Stimulated activated CD8-positive, alpha-beta memory T cell treated with anti-CD3 and anti-CD28 coated beads, Interleukin-7, amount 100 ng/mL, for 1 hour (primary cell): ENCODE measurements around the gene ARHGEF1.
"Not testable (repeated sequence)": the region's sequence is repeated elsewhere in the genome, so short reads cannot be mapped to it uniquely, and the experiment has no call there.

ENCODE experiments used
- DNase-seq, 2 donors: peaks; one replicate each; pipeline ENCODE4 v3.0.0-alpha.2; 2020; ENCODE audit warnings: low read depth in 2 of 2

Gene ARHGEF1

GRCh38 chr19:41905273-41906002 lies 22.5 kb downstream of the ARHGEF1 start:
- DNase-seq, result no peak

DNA sequence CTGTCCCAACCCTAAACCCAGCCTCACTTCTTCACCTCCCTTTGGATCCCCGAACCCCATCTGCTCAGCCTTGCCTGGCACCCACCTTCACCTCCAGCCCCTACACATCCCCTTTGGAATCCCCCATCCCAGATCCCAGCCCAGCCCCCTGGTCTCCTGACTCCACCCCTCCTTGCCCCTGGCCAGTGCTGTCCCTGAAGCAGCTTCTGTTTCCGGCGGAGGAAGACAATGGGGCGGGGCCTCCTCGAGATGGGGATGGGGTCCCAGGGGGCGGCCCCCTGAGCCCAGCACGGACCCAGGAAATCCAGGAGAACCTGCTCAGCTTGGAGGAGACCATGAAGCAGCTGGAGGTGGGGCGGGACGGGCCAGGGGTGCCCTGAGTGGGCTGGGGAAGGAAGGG lies 23.3 kb downstream of the ARHGEF1 start:
- DNase-seq, result no peak

DNA sequence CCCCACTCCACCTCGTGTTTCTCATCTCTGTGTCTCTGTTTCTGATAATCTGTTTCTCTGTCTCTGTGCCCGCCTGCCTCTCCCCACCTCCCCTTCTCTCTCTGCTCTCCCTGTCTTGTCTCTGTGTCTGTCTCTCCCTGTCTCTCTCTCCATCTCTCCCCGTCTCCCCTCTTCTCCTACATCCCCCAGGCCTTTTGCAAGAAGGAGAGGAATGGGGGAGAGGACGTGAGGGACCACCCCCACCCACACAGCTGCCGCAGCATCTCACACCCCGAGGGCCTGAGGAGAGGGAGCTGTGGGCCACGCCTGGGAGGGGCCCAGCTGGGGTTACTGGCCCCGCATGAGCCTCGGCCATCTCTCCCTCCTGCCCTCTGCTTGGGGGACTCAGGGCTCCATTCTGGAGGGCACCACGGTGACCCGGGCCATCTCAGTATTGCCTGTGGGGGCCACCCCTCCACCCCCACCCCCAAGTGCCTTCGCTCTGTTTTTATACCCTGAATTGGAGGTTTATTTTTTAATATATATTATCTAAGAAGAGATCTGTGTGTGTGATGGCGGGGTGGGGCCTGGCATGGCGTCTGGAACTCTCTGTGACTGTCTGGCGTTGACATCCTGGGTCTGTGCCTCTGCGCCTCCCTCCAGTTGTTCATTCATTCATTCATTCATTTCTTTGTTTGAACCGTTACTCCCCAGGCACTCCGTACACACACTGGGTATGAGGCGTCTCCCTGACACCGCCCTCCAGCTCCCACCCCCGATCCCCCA lies 24.1 kb downstream of the ARHGEF1 start:
- no peak for DNase-seq

DNA sequence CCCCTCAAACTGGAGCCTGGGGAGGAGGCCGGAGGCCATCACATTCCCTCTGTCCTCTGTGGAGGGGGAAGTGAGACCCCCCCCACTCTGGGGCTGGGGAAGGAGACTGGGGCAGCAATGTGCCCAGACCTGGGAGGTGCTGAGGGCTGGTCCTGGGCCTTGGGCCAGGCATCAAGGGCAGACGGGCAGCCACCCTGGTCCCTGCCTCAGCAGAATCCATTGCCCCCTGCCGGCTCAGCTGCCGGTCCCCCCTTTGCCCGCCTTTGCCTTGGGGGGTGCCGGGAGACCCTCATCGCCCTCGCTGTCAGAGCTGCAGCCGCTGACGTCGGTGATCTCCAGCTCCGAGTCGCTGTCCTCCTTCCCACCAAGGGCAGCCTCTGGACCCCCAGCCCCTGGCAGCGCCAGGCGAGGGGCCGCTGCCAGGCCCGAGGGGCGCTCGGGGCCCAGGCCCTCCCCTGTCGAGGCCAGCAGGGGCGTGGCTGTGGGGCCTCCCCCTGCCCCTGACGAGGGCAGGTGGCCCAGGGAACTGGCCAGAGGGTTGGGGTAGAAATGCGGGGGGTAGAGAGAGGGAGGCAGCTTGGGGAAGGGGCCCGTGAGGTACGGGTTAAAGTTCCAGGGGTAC lies 25.1 kb downstream of the ARHGEF1 start:
- no peak for DNase-seq

GRCh38 chr19:41908724-41909464 lies 25.9 kb downstream of the ARHGEF1 start:
- DNase-seq, result no peak

DNA sequence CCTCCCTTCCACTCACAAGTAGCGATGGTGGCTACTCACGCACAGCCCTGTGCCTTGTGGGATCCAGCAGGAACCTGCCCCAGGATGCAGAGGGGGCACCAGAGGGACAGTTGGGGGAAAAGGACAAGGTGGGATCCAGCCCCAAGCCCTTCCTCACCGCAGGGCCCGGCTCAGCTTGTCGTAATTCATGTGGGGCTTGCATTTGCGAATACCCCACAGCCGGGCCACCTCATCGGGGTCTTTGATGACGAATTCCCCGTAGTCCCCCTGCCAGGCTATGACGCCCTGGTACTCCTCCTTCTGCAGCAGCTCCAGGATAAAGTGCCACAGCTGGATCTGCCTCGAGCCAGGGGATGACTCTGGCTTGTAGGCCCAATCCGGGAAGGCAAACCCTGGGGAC lies 26.7 kb downstream of the ARHGEF1 start:
- DNase-seq, result no peak

DNA sequence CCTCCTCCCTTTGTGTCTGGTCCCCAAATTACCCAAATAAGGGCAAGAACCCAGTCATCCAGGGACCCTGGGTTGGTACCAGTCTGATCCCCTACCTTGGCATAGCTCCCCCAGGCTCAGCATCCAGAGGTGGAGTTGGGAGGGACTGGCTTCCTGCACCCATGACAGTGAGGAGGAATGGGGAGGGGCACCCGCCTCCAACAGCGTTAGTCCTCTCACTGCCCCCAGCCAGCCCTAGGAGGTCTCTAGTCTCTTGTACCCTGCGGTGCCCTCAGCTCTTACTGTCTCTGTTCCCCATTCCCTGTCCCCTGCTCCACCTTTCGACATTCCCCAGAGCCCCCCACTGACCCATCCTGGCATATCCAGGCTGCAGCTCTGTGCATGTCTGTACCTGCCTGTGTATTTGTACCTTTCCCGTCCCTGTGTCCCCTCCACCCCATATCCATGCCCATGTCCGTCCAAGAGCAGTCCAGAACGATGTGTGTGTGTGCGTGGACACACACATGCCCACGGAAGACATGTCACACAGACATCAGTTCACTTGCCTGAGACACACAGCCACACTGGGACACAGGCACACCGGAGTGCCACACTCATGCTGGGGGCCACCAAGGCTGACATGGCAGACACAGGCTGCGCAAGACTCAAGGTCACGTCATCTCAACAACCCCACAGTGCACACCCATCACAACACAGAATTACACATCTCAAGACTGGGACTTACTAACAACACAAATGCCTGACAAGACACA lies 27.4 kb downstream of the ARHGEF1 start:
- no peak for DNase-seq

DNA sequence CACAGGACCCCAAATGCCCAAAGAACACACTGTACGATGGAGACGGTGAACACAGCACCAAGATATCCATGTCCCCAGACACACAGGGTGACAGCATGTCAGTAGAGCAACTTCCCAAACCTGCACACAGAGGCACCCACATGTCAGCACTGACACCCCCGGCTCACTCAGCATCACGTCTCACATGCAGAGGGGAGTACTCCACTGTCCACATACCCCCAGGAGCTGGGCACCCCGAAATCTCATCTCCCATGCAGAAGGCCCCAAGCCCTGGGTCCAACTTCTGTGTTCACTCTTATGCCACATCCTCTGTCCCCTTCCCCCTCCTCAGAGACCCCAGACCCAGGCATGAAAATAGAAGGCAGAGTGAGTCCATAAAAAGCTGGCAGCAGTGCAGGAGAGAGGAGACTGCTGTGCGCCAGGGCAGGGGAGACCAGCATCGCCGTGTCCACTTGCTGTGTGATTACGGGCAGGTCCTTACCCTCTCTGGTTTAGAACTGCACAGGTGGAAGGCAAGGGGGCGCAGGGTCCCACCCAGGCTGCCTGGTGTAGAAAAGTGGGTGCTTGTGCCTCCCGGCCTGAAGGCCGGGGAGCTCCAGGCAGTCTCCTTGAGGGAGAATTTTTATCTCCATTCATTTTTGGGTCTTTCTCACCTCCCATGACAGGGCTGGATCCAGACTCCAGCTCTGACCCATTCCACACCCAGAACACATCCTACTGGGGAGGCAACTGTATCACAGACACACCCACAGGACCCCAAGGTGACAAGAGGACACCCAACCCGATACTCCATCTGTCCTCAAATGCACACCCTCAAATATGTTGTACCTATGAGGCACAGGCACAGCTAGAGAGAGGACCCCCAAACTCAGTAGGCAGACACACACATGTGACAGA lies 28.3 kb downstream of the ARHGEF1 start:
- no peak for DNase-seq

- no peak for DNase-seq
These were observed 29.1 kb downstream of the ARHGEF1 start for GRCh38 chr19:41911889-41912731.

DNA sequence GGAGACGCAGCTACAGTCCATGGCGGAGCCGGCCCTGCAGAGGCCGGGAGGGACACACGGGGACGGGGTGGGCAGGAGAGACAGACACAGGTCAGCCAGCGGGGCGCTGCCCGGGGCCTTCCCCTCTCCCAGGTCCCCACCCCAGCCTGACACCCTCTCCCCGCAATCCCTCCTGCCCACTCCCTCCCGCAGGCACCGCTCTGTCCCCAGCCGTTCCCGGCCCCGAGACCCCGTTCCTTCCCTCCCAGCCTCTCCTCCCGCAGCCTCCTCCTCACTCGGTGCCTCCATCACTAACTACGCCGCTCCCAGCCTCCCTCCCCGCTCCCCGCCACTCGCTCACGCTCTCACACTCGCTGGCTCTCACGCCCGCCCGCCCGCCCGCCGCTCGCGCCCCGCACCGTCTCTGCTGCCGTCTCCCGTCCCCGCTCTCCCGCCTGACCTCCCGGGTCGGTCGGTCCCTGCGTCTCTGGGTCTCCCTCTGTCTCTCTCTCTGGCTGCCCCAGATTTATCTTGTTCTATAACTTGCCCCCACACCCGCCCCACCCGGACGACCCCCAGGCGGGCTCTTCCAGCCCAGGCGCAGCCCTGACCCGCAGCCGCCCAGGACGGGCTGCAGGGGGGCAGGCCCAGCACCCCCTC lies 30.0 kb downstream of the ARHGEF1 start:
- DNase-seq, result no peak

- DNase-seq, result no peak
These were observed 30.8 kb downstream of the ARHGEF1 start for GRCh38 chr19:41913538-41914423.

- DNase-seq, result not testable (repeated sequence)
These were observed 31.4 kb downstream of the ARHGEF1 start for GRCh38 chr19:41914424-41914834.

- no peak for DNase-seq
These were observed 32.2 kb downstream of the ARHGEF1 start for GRCh38 chr19:41915021-41915775.

DNA sequence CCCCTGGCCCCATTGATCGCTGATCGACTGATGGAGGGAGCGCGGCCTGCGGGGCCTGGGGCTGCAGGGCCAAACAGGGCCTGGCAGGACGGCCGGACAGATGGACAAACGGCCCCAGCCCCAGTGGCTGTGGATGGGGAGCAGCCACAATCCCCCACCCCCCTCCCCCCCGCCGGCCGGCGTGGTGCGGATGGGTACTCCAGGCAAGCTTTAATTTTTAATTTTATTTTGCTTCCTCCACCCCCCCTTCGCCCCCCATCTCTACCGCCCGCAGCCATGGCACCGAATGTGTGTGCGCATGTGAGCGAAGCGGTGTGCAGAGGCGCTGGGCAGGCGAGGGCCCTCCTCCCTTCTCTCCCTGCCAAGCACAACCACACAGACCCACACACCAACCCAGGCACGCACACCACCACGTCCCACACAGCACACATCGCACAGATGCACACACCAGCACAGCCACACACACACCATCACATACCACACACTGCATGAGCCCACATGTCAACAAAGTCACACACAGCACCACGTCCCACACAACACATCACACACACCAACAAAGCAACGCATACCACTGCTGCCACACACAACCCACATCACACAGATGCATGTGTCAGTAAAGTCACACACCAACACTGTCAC lies 32.9 kb downstream of the ARHGEF1 start:
- DNase-seq, result no peak

- DNase-seq, result no peak
These were observed 34.7 kb downstream of the ARHGEF1 start for GRCh38 chr19:41917676-41918075.

GRCh38 chr19:41918095-41918494 lies 35.1 kb downstream of the ARHGEF1 start:
- DNase-seq, result no peak
